Liver (tissue), 9 donors: Measurements from ENCODE around the gene SMC2. TPM values are rescaled to one million over a fixed set of nuclear protein-coding genes. Genes with fewer than 3 reads are reported as not detected.
A peak's percentile ranks its signal among the peaks of the same experiment; 100 is the strongest.

Source experiments
- DNase-seq: peaks from one replicate; pipeline ENCODE4 v3.0.0-alpha.2; 2017; ENCODE audit warnings: low spot score
- H3K27ac ChIP-seq, 2 donors: one replicate each; pipeline ENCODE4 v1.7.0; 2013; ENCODE audit warnings: inconsistent platforms in 2 of 2, low read length in 2 of 2, control low read depth in 1 of 2, low read depth in 1 of 2, mild to moderate bottlenecking in 1 of 2
- H3K27me3 ChIP-seq, 4 donors: one replicate each; pipeline versions ENCODE4 v1.6.1 to v1.7.0; 2013; ENCODE audit warnings: low read length in 3 of 4, inconsistent platforms in 1 of 4, mild to moderate bottlenecking in 1 of 4, moderate library complexity in 1 of 4; ENCODE audit not compliant: control insufficient read depth in 4 of 4, insufficient read depth in 4 of 4
- H3K36me3 ChIP-seq, 4 donors: one replicate each; pipeline versions ENCODE4 v1.6.1 to v1.7.0; 2013; ENCODE audit warnings: low read length in 3 of 4, mild to moderate bottlenecking in 3 of 4, low read depth in 1 of 4, moderate library complexity in 1 of 4; ENCODE audit not compliant: control insufficient read depth in 4 of 4, insufficient read depth in 3 of 4
- H3K4me1 ChIP-seq, 4 donors: one replicate each; pipeline versions ENCODE4 v1.6.1 to v1.7.0; 2013; ENCODE audit warnings: low read length in 3 of 4, mild to moderate bottlenecking in 3 of 4, moderate library complexity in 1 of 4; ENCODE audit not compliant: control insufficient read depth in 4 of 4, insufficient read depth in 4 of 4
- H3K4me3 ChIP-seq, 3 donors: one replicate each; pipeline versions ENCODE4 v1.6.1 to v1.7.0; 2013; ENCODE audit warnings: low read length in 3 of 3, control low read depth in 1 of 3, low read depth in 1 of 3, mild to moderate bottlenecking in 1 of 3
- H3K9ac ChIP-seq, 2 donors: one replicate each; pipeline ENCODE4 v1.7.0; 2013; ENCODE audit warnings: low read length in 2 of 2, mild to moderate bottlenecking in 2 of 2, moderate library complexity in 2 of 2, control low read depth in 1 of 2, low read depth in 1 of 2
- H3K9me3 ChIP-seq, 4 donors: one replicate each; pipeline versions ENCODE4 v1.6.1 to v1.7.0; 2013; ENCODE audit warnings: low read length in 3 of 4; ENCODE audit not compliant: control insufficient read depth in 4 of 4
- CTCF ChIP-seq: fragments of 150-350 bp; IDR thresholded peaks from 2 replicates; pipeline ENCODE4 v1.5.1; 2017; ENCODE audit warnings: improper control_type of control experiment, low read depth, low read length; ENCODE audit not compliant: missing input control
- EGR1 ChIP-seq, 2 donors: IDR thresholded peaks; 2 replicates each; pipeline ENCODE4 v1.6.1; 2016 to 2018; ENCODE audit warnings: antibody characterized with exemption in 2 of 2, low read depth in 2 of 2
- FOXA1 ChIP-seq: IDR thresholded peaks from 2 replicates; pipeline ENCODE4 v1.6.1; 2016; ENCODE audit warnings: antibody characterized with exemption
- GABPA ChIP-seq, 2 donors: IDR thresholded peaks in 1 of 2; conservative IDR thresholded peaks in 1 of 2; 2 replicates each; pipeline ENCODE4 v1.6.1; 2016; ENCODE audit warnings: antibody characterized with exemption in 2 of 2, mild to moderate bottlenecking in 1 of 2, moderate library complexity in 1 of 2
- HNF4A ChIP-seq, 2 donors: conservative IDR thresholded peaks; 2 replicates each; pipeline ENCODE4 v1.6.1; 2016; ENCODE audit warnings: antibody characterized with exemption in 2 of 2, mild to moderate bottlenecking in 2 of 2
- HNF4G ChIP-seq: IDR thresholded peaks from 2 replicates; pipeline ENCODE4 v1.6.1; 2016; ENCODE audit warnings: antibody characterized with exemption
- JUND ChIP-seq, 2 donors: IDR thresholded peaks; 2 replicates each; pipeline ENCODE4 v1.6.1; 2016; ENCODE audit warnings: antibody characterized with exemption in 2 of 2
- NR2F2 ChIP-seq: IDR thresholded peaks from 2 replicates; pipeline ENCODE4 v1.6.1; 2016; ENCODE audit warnings: antibody characterized with exemption
- RAD21 ChIP-seq, 2 donors: IDR thresholded peaks; 2 replicates each; pipeline ENCODE4 v1.6.1; 2016; ENCODE audit warnings: antibody characterized with exemption in 2 of 2, mild to moderate bottlenecking in 2 of 2
- RXRA ChIP-seq, 2 donors: IDR thresholded peaks; 2 replicates each; pipeline ENCODE4 v1.6.1; 2017 to 2018; ENCODE audit warnings: antibody characterized with exemption in 2 of 2, mild to moderate bottlenecking in 1 of 2
- TAF1 ChIP-seq: conservative IDR thresholded peaks from 2 replicates; pipeline ENCODE4 v1.6.1; 2016; ENCODE audit warnings: antibody characterized with exemption, mild to moderate bottlenecking
- YY1 ChIP-seq: IDR thresholded peaks from 2 replicates; pipeline ENCODE4 v1.6.1; 2016; ENCODE audit warnings: antibody characterized with exemption, mild to moderate bottlenecking
- WGBS: extraction: QIAGEN DNeasy Blood & Tissue Kit; methylation state at CpG from one replicate; pipeline ENCODE4 v1.1.7; 2013; 5-methylcytosine and 5-hydroxymethylcytosine counted together
- polyA plus RNA-seq, 2 donors: library from polyadenylated mRNA; stranded (reverse) in 1 of 2; unstranded in 1 of 2; fragments of 200-250 nt in 1 of 2; fragments of >200 nt in 1 of 2; fragmentation: Nextera tagmentation in 1 of 2; extraction: Ambion mirVana in 1 of 2; gene quantifications; one replicate each; pipeline versions ENCODE4 v1.2.1 to v1.2.3, GENCODE V29; 2013 to 2015
- total RNA-seq, 2 donors: library from RNA; depleted of rRNA; stranded (reverse); fragments of >200 nt; gene quantifications; one replicate each; pipeline ENCODE4 v1.2.3, GENCODE V29; 2014
- TF ChIP-seq, protein P1 (sequence below): IDR thresholded peaks from 2 replicates; pipeline ENCODE4 v1.6.1; 2016; ENCODE audit warnings: antibody characterized with exemption
- TF ChIP-seq, protein P2 (sequence below): IDR thresholded peaks from 2 replicates; pipeline ENCODE4 v1.6.1; 2016; ENCODE audit warnings: antibody characterized with exemption, mild to moderate bottlenecking
- TF ChIP-seq, protein P3 (sequence below): IDR thresholded peaks from 2 replicates; pipeline ENCODE4 v1.6.1; 2016; ENCODE audit warnings: antibody characterized with exemption
- donor health status: healthy.
- donor health status: healthy.
- donor health status: healthy.
- donor health status: healthy.
- donor health status: healthy.

SMC2 gene
- total and polyA plus RNA-seq, 4 donors: 2.1 to 26.3 (median 4.3) TPM

- Histone ChIP-seq H3K27me3 (peaks cover 0 to 4% (median 0%) of the 10 kb centered on the region in 4 donors), H3K36me3 (no peaks in the 10 kb centered on the region), H3K9ac (no peak overlapping the region), H3K4me1 (peaks cover 6 to 15% (median 13%) of the 10 kb centered on the region in 4 donors), H3K4me3 (no peak overlapping the region), H3K27ac (no peak overlapping the region), H3K9me3 (no peaks in the 10 kb centered on the region)
- 26% methylated on average over 2 of the region's 2 CpGs for WGBS
- TF ChIP-seq, protein P1, sequence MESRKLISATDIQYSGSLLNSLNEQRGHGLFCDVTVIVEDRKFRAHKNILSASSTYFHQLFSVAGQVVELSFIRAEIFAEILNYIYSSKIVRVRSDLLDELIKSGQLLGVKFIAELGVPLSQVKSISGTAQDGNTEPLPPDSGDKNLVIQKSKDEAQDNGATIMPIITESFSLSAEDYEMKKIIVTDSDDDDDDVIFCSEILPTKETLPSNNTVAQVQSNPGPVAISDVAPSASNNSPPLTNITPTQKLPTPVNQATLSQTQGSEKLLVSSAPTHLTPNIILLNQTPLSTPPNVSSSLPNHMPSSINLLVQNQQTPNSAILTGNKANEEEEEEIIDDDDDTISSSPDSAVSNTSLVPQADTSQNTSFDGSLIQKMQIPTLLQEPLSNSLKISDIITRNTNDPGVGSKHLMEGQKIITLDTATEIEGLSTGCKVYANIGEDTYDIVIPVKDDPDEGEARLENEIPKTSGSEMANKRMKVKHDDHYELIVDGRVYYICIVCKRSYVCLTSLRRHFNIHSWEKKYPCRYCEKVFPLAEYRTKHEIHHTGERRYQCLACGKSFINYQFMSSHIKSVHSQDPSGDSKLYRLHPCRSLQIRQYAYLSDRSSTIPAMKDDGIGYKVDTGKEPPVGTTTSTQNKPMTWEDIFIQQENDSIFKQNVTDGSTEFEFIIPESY: no peak
- TF ChIP-seq EGR1 (IDR thresholded peaks at IDR 0.05; ENCODE audit: low read depth in 2 of 2) (peak in 1 of 2 donors; percentile 21), RXRA (IDR thresholded peaks at IDR 0.05) (no peak), GABPA (IDR thresholded peaks at IDR 0.05 in 1 of 2, conservative IDR thresholded peaks at IDR 0.05 in 1 of 2) (no peak), HNF4A (conservative IDR thresholded peaks at IDR 0.05) (peak in 1 of 2 donors; percentile 28), HNF4G (no peak), TAF1 (no peak), FOXA1 (no peak)
- DNase-seq: no peak
Observed at GRCh38 chr9:104074876-104075275, 19.2 kb upstream of the SMC2 start.

DNA sequence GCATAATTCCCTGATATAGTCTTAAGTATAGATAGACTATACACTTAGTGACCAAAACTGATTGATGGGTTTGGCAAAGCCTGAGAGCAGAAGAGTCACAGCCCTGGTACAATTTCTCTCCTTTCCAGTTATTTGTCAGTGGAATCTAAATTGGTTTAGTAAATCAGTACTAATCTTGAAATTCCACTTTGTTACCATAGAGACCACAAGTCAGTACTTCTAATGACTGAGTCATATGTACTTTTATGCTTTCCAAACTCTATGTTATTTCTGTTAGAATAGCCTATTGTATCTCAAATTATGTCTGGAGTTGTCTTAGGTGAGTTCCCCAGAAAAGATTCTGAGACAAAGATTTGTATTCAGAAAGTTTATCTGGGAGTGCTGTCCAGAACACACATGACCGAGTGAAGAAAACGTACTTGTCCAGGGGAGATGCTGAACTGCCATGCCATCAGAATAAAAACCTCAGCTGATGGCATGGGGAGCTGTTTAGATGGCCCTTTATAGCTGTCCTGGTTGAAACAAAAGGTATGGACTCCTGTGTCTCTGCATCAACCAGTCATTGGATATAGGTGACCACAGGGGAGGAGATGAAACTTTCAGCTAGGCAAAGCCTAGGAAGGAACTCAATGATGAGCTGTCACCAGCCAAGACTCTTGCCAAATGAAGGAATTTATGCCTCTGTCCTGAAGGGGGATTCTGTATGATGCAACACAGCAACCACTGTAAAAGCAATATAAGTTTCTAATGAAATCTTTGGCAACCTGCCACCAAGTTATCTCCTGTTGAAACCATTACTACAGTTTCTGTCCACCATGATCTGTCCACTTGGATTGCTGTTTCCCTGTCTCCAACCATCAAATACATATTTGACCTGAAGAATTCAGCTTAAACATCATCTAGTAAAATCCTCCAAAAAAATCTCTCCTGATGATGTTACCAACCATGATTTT lies 18.0 kb upstream of the SMC2 start:
- H3K9ac ChIP-seq: no peak overlapping the region
- H3K4me3 ChIP-seq: no peak overlapping the region
- H3K27ac ChIP-seq: no peak overlapping the region
- peaks cover 6 to 15% (median 13%) of the 10 kb centered on the region in 4 donors for H3K4me1 ChIP-seq
- WGBS: 60% methylated on average over 2 of the region's 2 CpGs
- no peaks in the 10 kb centered on the region for H3K9me3 ChIP-seq
- H3K36me3 ChIP-seq: no peaks in the 10 kb centered on the region
- peaks cover 0 to 4% (median 0%) of the 10 kb centered on the region in 4 donors for H3K27me3 ChIP-seq
- no peak for DNase-seq
- no peak for TF ChIP-seq HNF4A (conservative IDR thresholded peaks at IDR 0.05)
- TF ChIP-seq JUND (IDR thresholded peaks at IDR 0.05): no peak
- no peak for TF ChIP-seq EGR1 (IDR thresholded peaks at IDR 0.05; ENCODE audit: low read depth in 2 of 2)
- no peak for TF ChIP-seq TAF1
- TF ChIP-seq RXRA (IDR thresholded peaks at IDR 0.05): no peak
- TF ChIP-seq, protein P2, sequence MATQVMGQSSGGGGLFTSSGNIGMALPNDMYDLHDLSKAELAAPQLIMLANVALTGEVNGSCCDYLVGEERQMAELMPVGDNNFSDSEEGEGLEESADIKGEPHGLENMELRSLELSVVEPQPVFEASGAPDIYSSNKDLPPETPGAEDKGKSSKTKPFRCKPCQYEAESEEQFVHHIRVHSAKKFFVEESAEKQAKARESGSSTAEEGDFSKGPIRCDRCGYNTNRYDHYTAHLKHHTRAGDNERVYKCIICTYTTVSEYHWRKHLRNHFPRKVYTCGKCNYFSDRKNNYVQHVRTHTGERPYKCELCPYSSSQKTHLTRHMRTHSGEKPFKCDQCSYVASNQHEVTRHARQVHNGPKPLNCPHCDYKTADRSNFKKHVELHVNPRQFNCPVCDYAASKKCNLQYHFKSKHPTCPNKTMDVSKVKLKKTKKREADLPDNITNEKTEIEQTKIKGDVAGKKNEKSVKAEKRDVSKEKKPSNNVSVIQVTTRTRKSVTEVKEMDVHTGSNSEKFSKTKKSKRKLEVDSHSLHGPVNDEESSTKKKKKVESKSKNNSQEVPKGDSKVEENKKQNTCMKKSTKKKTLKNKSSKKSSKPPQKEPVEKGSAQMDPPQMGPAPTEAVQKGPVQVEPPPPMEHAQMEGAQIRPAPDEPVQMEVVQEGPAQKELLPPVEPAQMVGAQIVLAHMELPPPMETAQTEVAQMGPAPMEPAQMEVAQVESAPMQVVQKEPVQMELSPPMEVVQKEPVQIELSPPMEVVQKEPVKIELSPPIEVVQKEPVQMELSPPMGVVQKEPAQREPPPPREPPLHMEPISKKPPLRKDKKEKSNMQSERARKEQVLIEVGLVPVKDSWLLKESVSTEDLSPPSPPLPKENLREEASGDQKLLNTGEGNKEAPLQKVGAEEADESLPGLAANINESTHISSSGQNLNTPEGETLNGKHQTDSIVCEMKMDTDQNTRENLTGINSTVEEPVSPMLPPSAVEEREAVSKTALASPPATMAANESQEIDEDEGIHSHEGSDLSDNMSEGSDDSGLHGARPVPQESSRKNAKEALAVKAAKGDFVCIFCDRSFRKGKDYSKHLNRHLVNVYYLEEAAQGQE: no peak

DNA sequence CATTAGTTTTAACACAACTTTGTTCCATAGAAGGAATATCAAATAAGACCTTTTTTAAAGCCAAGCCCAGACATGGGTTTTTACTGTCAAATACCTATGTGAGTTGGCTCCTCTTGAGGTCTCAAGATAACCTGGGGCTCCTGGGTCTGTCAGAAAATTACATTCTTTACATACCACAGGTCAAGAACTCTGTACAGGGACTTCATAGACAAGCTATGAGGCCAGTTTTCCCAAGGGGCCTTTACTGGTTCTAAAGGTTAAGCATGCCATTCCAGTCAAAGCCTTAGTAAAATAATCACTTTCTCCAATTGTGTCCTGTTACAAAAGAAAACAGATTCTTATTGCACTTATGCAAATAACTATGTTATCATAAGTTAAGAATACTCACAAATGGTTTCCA lies 15.5 kb upstream of the SMC2 start:
- H3K27ac ChIP-seq: no peak overlapping the region
- H3K9ac ChIP-seq: no peak overlapping the region
- peaks cover 0 to 4% (median 0%) of the 10 kb centered on the region in 4 donors for H3K27me3 ChIP-seq
- H3K36me3 ChIP-seq: no peaks in the 10 kb centered on the region
- no peak overlapping the region for H3K4me3 ChIP-seq
- no peaks in the 10 kb centered on the region for H3K9me3 ChIP-seq
- H3K4me1 ChIP-seq: peaks cover under 1 to 11% (median 7%) of the 10 kb centered on the region in 4 donors
- DNase-seq: no peak
- no peak for TF ChIP-seq RXRA (IDR thresholded peaks at IDR 0.05)
- TF ChIP-seq, protein P3, sequence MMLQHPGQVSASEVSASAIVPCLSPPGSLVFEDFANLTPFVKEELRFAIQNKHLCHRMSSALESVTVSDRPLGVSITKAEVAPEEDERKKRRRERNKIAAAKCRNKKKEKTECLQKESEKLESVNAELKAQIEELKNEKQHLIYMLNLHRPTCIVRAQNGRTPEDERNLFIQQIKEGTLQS: no peak
- TF ChIP-seq HNF4G: no peak
- no peak for TF ChIP-seq TAF1
- TF ChIP-seq CTCF: no peak
- TF ChIP-seq, protein P1: no peak
- TF ChIP-seq YY1: no peak
- TF ChIP-seq RAD21 (IDR thresholded peaks at IDR 0.05): no peak
- TF ChIP-seq EGR1 (IDR thresholded peaks at IDR 0.05; ENCODE audit: low read depth in 2 of 2): no peak
- TF ChIP-seq NR2F2: no peak
- TF ChIP-seq JUND (IDR thresholded peaks at IDR 0.05): no peak
